Middle frontal gyrus (tissue), 1 donor: ENCODE data around the gene MPEG1.
A peak's percentile ranks its signal among the peaks of the same experiment; 100 is the strongest.

ENCODE experiments used
- DNase-seq: peaks from one replicate; pipeline ENCODE4 v3.0.0-alpha.2; 2015; ENCODE audit warnings: low spot score; ENCODE audit errors: extremely low spot score

Gene MPEG1

DNA sequence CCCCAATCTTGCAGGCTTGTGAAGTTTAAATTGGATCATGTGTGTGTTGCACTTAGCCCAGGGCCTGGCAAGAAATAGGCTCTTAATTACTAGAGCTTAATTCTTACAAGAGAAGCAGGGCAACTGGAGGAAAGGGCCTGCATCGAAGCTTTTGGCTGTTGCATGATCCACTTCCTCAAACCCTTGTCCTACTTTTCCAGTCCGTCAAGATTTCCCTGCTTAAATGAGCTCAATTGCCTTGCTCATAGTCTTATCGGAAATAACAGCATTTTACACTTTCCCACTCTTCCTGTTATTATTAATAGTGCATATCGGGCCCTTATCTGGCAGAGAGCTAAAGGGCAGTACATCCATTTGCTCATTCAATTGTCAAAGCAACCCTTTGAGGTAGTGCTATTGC is 22.7 kb downstream of the MPEG1 start:
- no peak for DNase-seq

DNA sequence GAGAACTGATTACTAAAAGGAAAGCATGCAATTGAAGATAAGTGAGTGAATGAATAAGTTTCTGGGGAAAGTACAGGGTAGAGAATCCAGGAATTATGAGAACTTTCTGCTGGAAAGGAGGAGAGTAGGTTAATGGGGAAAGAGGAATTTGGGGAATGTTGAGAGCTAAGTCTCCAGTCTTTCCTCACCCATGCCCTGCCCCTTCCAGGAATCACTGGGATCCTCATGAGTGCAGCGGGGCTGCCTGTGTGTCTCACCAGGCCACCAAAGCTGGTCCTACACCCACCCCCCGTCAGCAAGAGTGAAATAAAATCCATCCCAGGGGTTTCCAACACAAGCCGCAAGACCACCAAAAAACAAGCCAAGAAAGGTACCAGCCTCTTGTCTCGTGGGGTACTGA is 23.8 kb downstream of the MPEG1 start:
- DNase-seq = no peak

DNA sequence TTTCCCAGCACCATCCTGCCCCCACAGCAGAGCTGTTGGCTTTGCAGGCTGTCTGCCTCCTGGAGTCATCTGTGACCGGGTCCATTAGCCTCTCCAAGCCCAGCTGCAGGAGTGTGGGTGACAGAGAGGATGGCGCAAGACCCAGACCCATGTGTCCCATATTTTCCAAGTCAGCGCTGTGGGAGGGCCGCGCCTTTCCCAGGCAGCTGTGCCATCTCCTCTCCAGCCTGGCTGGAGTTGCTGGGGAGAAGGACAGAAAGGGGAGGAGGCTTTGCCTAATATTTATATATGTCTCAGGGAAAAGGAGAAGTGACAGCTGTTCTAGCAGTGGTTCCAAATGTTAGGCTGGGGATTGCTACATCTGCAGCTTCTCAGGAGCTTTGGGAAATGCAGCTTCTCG is 25.1 kb downstream of the MPEG1 start:
- DNase-seq = no peak

- DNase-seq = no peak
Observed at GRCh38 chr11:59187035-59187434, 25.7 kb downstream of the MPEG1 start.

DNA sequence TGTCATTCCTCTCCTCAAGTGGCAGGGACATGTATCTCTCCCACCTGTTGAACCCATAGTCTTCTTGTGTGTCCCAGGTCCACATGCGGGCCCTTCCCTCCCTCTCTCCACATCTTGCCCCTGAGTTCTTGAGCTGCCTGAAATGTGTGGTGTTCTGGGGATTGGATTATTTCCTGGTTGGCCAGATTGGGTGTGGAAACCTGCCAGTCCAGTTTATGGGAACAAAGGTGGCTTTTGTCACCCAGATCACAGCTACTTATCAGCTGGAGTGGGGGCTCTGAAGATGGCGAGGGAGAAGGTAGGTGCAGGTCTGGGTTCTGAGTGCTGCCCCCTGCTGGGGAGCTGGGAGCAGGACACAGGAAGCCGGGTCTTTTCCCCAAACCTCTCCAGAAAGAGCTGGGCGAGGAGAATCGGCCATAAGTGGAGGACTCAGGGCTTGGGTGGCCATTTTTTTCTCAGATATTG is 26.6 kb downstream of the MPEG1 start:
- no peak for DNase-seq

GRCh38 chr11:59185386-59185945 is 27.3 kb downstream of the MPEG1 start:
- DNase-seq = no peak

DNA sequence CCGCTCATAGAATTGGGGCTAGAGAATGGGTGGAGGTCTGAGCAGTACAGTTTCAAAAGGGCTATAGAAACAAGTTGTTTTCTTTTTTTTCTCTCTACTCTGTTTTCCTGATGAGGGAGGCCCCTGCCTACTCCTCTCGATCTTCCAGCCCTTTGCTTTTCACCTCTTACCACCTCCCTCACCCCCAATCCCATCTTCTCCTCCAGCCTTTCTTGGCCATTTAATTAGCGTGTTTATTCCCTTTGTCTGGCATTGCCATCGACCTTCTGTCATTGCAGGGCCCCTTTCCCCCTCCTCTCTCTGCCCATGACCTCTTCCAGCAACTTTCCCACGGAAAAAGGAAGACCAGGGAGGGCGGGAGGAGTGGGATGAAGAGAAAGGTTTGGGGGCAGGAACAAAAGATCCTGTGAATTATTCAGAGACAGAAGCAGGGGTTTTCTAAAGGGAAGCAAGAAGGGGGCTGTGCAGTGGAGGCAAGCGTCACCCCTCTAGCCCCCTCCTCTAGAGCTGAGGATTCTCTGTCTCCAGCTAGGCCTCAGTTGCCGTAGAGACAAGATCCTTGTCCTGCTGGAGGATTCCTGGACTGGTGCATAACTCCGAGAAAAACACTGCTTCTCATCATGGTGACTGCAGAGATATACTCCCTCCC is 27.9 kb downstream of the MPEG1 start:
- no peak for DNase-seq

DNA sequence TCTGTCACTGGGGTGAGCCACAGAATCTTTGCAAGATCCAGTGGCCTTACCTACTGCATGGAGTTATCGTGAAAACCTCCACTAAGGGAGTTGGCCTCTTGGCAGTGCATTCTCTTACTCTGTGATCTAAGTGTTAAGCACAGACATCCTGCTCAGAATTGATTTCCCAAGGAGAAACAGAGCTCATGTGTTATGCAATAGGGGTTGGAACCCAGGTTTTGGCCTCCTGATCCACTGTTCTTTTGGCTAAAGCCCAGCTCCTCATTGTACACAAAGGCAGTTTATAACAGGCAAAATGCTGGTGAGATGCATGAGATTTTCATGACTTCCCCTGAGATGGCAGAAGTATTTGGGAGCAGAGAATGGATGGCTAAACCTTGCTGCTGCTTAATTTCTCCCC is 29.0 kb downstream of the MPEG1 start:
- DNase-seq = no peak

- no peak for DNase-seq
Observed at GRCh38 chr11:59182457-59183151, 30.1 kb downstream of the MPEG1 start.

- no peak for DNase-seq
Observed at GRCh38 chr11:59181746-59182456, 30.8 kb downstream of the MPEG1 start.

- DNase-seq = no peak
Observed at GRCh38 chr11:59180907-59181306, 31.8 kb downstream of the MPEG1 start.

- peak; percentile 25 for DNase-seq
Observed at GRCh38 chr11:59180168-59180776, 32.5 kb downstream of the MPEG1 start.

DNA sequence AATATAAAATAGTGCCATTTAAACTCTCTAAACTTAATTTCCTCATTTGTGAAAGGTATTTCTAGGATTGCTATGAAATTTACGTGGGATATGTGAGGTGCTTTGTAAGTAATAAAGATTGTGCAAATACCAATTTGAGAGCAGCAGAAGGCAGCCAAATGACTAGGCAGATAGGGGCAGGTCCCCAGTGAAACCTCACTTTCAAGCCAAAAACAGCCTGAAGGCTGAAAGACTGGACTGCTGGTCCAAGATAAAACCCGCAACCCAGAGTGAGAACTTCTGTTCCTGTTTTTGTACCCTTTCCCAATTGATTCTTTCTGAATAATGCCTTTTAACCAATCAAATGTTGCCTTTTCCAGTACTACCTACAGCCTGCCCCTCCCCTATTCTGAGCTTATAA is 33.6 kb downstream of the MPEG1 start:
- no peak for DNase-seq

DNA sequence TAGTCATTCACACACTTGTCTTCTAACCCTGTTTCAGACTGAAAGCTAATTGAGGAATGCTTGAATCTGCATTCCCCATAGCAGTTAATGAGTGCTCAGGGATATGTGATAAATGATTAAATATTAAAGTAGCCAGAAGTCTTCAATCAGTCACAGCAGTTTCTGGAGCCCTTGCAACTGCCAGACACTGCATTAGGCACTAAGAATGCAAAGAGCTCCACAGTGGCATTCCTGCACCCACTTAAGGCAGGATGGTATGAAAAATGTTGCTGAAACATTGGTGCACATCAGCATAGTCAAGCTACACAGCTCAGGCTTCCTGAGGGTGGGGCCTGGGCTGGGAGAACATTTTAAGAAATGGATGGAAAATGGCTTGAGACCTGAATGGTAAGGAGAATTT is 34.3 kb downstream of the MPEG1 start:
- DNase-seq = no peak

- no peak for DNase-seq
Observed at GRCh38 chr11:59176330-59176729, 36.4 kb downstream of the MPEG1 start.

DNA sequence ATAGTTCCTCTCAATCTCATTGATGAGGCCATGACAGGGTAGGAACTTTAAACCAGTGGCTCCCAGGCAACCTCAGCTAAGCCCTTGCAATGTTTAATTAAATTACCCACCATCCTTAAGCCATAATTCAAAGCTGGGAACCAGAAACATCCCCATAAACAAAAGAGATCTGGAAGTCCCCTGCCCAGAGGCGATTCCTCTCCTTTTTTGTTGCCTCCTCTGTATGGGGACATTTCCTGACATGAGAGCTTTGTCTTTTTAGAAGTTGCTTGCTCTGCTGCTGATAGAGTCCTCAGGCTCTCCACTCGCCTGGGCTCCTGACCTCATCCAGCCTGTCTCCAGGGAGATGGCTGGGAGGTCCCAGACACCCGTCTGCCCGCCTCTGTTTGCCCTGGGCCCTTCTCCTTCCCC is 37.6 kb downstream of the MPEG1 start:
- no peak for DNase-seq

DNA sequence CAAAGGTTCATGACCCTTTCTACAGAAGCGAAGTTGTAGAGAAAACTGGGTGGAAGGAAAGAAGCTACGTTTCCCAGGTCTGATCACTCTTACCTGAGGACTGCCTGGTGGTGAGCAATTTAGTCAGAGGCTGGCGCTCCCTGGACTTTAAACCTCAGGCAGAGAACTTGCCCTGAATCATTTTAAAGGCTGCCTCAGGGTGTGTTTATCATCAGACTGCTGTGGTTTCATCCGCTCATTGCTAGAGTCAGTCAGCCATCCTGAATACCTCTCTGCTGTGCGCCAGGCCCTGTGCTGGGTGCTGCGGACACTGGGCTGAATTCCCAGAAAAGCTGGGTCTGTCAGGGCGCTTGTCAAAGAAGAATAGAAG is 38.1 kb downstream of the MPEG1 start:
- DNase-seq = no peak

DNA sequence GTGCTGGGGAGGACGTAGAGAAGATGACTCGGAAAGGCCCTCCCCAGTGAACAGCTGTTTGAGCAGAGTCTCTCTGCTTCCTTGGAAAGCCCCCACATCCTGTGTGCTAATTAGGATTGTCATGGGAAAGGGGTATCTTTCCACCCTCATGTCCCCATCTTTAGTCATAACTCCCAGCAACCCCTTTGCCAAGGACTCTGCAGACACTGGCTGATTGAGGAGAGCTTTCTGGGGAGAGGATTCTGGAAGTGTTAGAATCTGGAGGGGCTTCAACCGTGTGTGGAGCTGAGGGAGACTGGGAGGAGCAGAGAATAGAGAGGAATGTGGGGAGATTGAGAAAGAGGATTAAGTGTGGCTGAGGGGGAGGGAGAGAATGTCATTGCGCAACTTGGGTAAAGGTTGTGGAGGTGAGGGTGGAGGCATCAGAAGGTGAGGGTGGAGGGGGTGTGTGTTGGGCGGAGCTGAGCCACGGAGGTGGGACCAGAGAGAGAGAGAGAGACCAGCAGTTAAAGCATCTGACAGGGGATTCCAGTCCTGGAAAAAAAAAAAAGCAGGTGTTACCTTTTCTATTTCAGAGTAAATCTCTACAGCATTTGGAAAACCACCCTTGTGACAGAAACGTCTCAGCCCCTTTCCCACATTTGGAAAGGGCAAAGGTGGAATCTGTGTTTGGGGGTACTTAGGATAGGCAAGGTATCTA is 38.6 kb downstream of the MPEG1 start:
- no peak for DNase-seq

GRCh38 chr11:59173080-59173963 is 39.4 kb downstream of the MPEG1 start:
- peak; percentile 38 for DNase-seq
